Measurements from ENCODE around the gene TMPRSS11F. TPM values are rescaled to one million over a fixed set of nuclear protein-coding genes. Genes with fewer than 3 reads are reported as not detected.
A peak's percentile ranks its signal among the peaks of the same experiment; 100 is the strongest.

The TMPRSS11F gene
- total and polyA plus RNA-seq, 9 of the 15 experiments (the other 6 are each of a cell fraction or from before 2014, with no cell fraction given): 0.03 to 0.36 (median 0.07) TPM; not detected in 2

- no peak for TF ChIP-seq SREBF2 (CRISPR knock-in tag; IDR thresholded peaks at IDR 0.05)
- TF ChIP-seq ZNF280B (CRISPR knock-in tag; IDR thresholded peaks at IDR 0.05): no peak
- TF ChIP-seq ZNF232 (CRISPR knock-in tag; IDR thresholded peaks at IDR 0.05): no peak
- TF ChIP-seq GTF2F1 (IDR thresholded peaks at IDR 0.05; ENCODE audit: low read depth, low read length): no peak
- no peak for TF ChIP-seq DACH1 (IDR thresholded peaks at IDR 0.05; ENCODE audit: partially characterized antibody)
- TF ChIP-seq EHMT2 (IDR thresholded peaks at IDR 0.05): no peak
- no peak for TF ChIP-seq KDM1A (IDR thresholded peaks at IDR 0.05)
- TF ChIP-seq ZNF408 (CRISPR knock-in tag; IDR thresholded peaks at IDR 0.05; ENCODE audit: low read depth): no peak
- TF ChIP-seq HMG20B (CRISPR knock-in tag; IDR thresholded peaks at IDR 0.05): no peak
- no peak for TF ChIP-seq KLF16 (IDR thresholded peaks at IDR 0.05)
- TF ChIP-seq ZNF444 (CRISPR knock-in tag; IDR thresholded peaks at IDR 0.05): no peak
- peak; percentile 85 for TF ChIP-seq FOSL1 (tag; conservative IDR thresholded peaks at IDR 0.05)
- TF ChIP-seq NCOR1 (IDR thresholded peaks at IDR 0.05): no peak
- no peak for TF ChIP-seq ZNF140 (CRISPR knock-in tag; IDR thresholded peaks at IDR 0.05)
- TF ChIP-seq HES1 (IDR thresholded peaks at IDR 0.05; ENCODE audit: low read depth): no peak
- no peak for TF ChIP-seq IRF2 (CRISPR knock-in tag; IDR thresholded peaks at IDR 0.05)
- TF ChIP-seq SIRT6 (IDR thresholded peaks at IDR 0.05; ENCODE audit: low read depth, low read length): no peak
- no peak for TF ChIP-seq TAF15 (IDR thresholded peaks at IDR 0.05; ENCODE audit: low read depth, low read length)
- no peak for TF ChIP-seq ZBTB11 (CRISPR knock-in tag; IDR thresholded peaks at IDR 0.05)
- TF ChIP-seq HCFC1 (IDR thresholded peaks at IDR 0.05; ENCODE audit: low read depth, low read length): no peak
- no peak for TF ChIP-seq RAD21 (CRISPR knock-in tag; conservative IDR thresholded peaks at IDR 0.05 in 1 of 2, IDR thresholded peaks at IDR 0.05 in 1 of 2)
- TF ChIP-seq SMARCC2 (IDR thresholded peaks at IDR 0.05; ENCODE audit: low read depth): no peak
- TF ChIP-seq ZNF143 (CRISPR knock-in tag; IDR thresholded peaks at IDR 0.05): no peak
- TF ChIP-seq BACH1 (tag; IDR thresholded peaks at IDR 0.05): no peak
- TF ChIP-seq RB1 (IDR thresholded peaks at IDR 0.05; ENCODE audit: low read depth): no peak
- peak; percentile 37; the same call in 1 of the 2 replicates for TF ChIP-seq SOX6 (IDR thresholded peaks at IDR 0.05)
- TF ChIP-seq CSDE1 (IDR thresholded peaks at IDR 0.05): no peak
- peak; percentile 16; the same call in 1 of the 2 replicates for TF ChIP-seq ZNF316 (IDR thresholded peaks at IDR 0.05)
Observed at GRCh38 chr4:68152411-68152810, 22.7 kb upstream of the TMPRSS11F start (continued).

Data from K562 (cell line).